HG02938 (cell line): ENCODE results near the gene MDFIC2.

ENCODE experiments used
- ATAC-seq: cut with Tn5 transposase; IDR thresholded peaks from one replicate; pipeline ENCODE4 v1.9.1; 2021; ENCODE audit warnings: mild to moderate bottlenecking, moderate library complexity; ENCODE audit not compliant: unreplicated experiment

The MDFIC2 gene

DNA sequence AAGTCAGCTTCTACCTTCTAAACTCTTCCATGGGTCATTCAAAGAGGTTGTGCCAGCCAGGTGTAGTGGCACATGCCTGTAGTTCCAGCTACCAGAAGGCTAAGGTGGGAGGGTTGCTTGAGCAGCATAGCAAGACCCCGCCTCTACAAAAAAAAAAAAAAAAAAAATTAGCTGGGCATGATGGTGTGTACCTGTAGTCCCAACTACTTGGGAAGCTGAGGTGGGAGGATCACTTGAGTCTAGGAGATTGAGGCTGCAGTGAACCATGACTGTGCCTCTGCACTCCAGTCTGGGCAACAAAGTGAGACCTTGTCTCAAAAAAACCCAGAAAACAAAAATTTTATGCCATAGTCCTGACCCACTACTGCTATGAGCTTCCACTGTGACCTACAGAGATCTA, 126.8 kb downstream of the MDFIC2 start:
- ATAC-seq, result no peak

DNA sequence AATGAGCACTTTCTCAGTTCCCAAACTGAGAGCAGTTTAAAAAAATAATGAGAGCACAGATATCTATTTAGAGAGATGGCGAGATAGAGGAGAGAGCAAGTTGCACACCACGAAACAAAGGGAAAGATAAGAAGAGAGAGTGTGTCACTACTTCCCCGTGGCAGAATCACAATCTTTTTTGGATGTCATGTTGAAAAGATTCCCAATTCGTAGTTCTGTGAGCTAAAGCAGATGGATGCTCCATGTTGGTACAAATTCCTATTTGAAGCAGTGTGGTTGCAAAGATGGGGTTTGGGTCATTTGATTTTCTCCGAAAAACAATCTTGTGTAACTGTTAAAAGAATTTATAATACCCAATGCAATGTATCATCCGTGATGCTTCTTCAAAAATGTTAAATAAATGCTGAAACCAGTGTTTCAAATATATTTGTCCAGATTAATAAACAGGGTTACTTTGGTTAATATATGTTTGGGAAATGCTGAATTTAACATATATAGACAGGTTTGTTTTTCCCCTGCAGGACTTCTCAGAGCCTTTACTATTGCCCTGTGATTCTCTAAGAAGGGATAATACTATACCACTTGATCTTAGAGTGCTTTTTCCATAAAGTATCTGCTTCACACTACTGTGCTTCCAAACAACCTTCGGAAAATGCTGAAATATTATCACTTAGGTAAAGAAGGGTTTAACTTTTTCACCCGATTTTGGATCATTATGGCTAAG, 128.5 kb downstream of the MDFIC2 start:
- no peak for ATAC-seq

DNA sequence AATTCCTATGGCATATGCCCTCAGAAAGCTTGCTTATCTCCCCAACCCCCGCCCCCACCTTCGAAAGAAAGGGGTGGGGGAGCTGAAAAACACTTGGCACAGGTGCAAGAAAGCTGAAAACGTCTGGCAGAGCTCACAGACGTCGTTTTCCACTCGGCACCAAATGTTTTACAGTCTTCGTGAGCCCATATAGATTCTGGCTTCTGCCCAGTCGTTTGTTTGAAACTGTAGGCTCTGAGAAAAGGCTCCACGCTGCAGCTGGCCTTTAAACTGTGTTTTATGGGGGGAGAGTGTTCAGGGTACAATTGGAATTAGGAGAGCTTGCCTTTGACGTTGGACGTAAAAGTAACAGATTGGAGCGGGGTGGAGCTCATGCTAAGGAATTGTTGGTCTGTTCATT, 130.3 kb downstream of the MDFIC2 start:
- ATAC-seq, result no peak

DNA sequence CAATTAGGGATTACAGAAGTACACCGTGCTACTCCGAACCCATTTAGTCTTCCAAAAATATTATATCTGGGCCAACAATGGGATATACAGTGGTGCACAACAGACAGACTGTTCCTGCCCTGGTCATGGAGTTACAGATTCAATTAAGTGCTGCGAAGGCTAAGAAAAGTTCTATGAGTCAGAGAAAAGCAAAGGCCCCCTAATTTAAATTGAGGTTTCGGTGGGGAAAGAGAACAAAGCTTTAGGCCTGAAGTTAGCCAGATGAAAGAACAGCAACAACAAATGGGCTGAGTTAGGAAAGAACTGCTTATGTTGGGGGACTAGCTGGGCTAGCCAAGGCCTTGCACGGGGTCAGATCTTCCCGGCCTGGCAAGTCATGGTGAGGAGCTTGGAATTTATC, 131.8 kb downstream of the MDFIC2 start:
- no peak for ATAC-seq

DNA sequence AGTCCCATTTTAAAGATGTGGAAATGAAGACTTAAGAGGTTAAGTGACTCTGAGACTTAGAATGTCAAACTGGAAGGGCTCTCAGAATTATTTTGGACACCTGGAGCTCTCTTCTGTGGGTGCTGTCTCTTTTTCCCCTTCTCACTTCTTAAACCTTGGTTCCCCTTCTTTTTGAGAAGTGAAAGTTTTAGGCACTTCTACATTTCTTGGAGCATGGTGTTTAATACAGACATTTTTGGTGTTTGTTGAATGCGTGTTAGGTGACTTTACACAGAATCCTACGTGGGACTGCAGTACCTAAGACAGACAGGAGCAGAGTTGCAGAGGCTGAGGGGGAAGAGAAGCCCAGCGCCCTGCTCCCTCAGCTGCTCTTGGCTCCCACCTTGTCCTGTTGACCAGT, 133.3 kb downstream of the MDFIC2 start:
- ATAC-seq, result peak; percentile 65

DNA sequence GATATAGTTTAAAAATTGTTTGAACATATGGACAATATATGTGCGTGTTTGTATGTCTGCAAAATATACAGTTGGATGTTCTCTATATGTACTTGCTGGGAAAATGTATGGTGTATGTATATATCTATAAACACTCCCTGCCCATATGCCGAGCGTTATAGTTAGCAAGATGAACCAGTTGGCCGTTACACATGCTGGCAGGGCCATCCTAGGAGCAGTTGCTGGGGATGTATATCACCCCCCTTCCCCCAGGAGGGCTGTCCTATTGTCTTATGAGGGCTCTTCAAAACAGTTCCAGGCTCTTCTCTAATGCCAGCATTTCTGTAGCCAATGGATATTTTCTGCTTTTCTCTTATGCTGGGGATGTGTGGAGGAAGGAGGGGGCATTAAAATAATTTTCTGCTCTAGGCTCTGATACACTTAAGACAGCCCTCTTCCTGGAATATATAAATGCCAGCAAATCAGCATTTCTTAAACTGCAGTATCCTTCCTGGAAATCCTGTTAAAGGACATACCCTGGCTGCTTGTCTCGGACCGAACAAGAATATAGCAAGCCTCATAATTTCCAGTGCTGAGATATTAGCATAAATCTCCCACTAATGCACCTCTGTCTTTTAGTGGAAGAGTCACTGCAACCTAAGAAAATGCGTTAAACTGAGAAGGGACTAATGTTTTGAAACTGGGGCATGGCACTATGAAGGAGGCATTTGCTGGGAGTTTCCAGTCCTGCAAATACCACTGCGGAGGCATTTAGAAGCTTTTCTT, 134.4 kb downstream of the MDFIC2 start:
- no peak for ATAC-seq

DNA sequence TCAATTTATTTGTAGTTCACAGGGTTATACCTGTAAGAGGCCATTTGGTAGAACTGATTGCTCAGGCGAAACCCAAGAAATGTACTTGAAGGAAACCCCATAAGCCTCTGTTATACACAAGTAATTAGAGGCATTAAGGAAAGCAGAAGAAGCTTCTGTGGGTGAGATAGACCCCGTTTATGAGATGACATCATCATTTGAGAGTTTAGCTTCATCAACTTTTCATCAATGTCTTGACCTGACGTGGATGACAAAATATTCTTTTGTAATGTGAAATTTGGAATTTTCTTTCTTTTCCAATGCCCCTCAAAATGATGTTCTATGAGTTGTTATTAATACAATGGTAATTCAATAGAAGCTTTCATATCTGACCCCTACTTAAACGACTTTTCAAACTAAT, 136.2 kb downstream of the MDFIC2 start:
- ATAC-seq, result no peak

DNA sequence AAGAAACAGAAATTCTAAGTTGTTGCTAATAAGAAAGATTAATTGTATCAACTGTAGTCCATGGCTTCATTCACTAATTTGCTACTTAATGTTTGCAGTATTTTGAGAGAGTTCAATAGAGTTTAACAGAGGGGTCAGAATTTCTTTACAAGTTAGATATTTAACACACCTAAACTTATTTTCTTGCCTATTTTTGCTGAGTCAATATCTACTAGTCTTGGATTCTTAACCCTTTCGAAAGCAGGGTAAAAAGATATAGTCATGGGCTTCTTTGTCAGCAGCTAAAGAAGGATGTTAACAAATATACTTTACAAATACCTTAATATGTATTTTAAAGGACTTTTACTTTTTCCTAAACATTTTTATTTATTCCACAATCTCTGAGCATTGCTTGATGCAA, 155.6 kb downstream of the MDFIC2 start:
- no peak for ATAC-seq

DNA sequence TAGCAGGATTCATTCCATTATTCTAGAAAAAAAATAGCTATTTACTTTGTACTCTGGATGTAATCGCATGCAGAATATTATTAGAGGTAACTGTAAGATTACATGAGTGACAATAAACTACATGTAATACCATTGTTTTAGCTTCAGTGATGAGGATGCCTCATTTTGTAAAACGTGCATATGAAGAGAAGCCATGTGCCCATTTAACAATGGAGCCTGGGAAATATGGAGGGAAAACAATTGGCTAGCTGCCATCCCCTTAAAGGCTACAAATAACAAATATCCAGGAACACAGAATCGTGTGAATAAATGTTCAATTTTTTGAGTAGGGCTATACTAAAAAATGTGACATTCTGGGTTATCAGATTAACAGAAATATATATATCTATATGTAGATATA, 161.8 kb downstream of the MDFIC2 start:
- ATAC-seq, result no peak

GRCh38 chr3:70149714-70150400, 162.6 kb downstream of the MDFIC2 start:
- ATAC-seq, result no peak
